HS-27A (cell line): ENCODE data around the gene EEF2.
"Not testable (repeated sequence)": the region's sequence is repeated elsewhere in the genome, so short reads cannot be mapped to it uniquely, and the experiment has no call there.

Experiments used
- DNase-seq: peaks from one replicate; pipeline ENCODE4 v3.0.0-alpha.2; 2012; ENCODE audit warnings: low read depth, missing footprints

The EEF2 gene

DNA sequence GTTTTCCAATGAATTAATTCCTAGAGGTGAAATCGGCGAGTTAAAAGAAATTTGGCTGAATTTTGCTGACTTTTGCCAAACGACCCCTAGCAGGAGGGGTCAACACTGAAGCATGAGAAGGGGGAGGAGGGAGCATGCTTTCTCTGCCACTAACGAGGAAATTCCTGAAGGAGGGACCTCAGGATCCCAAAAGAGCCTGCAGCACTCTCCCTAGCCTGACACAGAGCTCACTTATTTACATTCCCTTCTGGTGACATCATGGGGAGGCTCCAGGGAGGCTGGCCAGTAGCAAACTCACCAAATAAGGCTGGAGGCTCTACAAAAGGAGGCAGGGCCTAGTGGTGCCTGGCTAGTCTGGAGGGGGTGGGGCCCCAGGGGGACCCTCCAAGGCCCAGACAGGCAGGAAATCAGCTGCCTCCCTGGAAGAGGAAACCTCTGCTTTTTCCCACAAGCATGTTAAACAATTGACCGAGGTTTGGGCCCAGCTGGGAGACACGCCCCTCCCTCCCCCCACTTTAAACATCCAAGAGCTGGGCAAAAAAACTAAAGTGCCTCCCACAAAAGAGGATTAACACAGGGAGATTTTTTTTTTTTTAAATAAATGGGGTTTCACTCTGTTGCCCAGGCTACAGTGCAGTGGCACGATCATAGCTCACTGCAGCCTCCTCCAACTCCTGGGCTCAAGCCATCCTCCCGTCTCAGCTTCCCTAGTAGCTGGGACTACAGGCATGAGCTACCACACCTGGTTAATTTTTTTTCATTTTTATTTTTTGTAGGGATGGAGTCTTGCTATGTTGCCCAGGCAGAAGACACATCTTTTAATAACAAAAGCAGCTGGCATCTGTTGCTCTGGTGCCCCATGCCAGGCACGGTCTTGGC is 16.5 kb downstream of the EEF2 start:
- DNase-seq, result peak; percentile 97

DNA sequence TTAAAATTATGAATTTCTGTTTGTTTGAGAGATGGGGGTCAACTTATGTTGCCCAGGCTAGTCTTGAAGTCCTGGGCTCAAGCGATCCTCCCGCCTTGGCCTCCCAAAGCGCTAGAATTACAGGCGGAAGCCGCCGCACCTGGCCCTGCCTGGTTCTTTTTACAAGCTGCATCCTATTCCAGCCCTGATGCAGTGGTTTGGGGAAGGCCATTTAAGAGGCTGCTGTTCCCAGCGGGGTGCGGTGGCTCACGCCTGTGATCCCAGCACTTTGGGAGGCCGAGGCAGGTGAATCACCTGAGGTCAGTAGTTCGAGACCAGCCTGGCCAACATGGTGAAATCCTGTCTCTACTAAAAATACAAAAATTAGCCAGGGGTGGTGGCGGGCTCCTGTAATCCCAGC is 17.3 kb downstream of the EEF2 start:
- not testable (repeated sequence) for DNase-seq

GRCh38 chr19:3966051-3967017 is 18.9 kb downstream of the EEF2 start:
- DNase-seq, result no peak

DNA sequence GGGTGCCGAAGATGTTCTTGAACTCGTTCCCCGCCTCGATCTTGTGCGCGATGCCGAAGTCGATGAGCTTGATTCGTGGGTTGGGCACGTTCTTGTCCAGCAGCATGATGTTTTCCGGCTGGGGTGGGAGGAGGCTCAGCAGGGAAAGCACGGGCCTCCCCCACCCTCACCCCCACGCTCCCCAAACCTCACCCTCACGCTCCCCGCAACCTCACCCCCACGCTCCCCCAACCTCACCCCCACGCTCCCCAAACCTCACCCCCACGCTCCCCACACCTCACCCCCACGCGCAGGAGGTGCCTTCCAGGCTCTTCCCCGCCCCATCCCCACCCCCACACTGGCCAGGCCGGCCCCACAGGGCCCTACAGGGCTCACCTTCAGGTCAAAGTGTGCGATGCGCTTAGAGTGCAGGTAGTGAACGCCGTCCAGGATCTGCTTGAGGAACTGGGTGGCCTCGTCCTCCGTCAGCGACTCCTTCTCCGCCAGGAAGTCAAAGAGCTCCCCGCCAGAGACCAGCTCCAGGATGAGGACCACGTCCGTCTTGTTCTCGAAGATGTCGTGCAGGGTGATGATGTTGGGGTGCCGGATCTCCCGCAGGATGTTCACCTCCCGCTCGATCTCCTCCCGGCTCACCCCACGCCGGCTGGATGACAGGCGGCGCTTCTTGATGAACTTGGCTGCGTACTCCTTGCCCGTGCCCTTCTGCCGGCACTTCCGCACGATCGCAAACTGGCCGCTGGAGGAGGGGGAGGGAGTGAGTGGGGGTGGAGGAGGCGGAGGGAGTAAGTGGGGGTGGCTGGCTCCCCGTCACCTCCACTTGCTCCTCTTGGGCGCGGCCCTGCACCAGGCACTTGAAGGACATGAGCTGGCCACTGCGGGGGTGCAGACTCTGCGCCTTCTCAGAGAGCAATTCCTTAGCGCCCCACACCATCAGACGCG is 20.7 kb downstream of the EEF2 start:
- no peak for DNase-seq

- DNase-seq, result no peak
These were observed 21.6 kb downstream of the EEF2 start for GRCh38 chr19:3963458-3964255.

DNA sequence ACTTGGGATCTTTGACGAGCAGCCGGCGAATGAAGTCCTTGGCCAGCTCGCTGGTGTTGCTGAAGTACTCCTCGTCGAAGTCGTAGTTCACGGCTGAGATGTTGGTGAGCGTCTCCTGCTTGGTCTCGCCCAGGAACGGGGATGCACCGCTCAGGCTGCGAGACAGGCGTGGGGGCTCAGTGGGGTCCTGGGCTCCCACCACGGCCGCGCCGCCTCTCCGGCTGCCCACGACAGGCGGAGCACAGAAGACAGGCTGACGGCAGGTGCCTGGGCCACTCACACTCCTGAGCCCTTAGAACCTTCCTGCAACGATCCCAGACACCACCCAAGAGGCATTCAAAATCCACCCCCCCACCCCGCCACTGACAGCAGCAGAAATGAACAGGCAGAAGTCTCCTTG is 24.3 kb downstream of the EEF2 start:
- DNase-seq, result no peak

DNA sequence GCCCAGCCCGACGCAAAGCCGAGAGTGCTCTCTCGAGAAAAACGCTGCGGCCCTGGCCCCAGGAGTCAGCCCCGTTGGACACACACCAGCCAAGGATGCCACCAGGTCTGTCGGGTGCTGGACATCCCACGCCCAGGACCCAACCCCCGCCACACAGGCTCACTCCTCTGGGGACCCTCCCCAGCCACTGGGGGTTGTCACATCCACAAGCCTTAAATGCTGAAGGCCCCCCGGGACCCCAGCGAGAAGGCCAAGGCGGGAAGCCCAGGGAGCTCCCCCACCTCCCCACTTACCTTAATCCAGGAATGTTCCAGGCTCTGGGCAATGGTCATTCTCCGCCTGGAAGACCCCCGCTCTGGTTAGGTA is 25.5 kb downstream of the EEF2 start:
- DNase-seq, result no peak

DNA sequence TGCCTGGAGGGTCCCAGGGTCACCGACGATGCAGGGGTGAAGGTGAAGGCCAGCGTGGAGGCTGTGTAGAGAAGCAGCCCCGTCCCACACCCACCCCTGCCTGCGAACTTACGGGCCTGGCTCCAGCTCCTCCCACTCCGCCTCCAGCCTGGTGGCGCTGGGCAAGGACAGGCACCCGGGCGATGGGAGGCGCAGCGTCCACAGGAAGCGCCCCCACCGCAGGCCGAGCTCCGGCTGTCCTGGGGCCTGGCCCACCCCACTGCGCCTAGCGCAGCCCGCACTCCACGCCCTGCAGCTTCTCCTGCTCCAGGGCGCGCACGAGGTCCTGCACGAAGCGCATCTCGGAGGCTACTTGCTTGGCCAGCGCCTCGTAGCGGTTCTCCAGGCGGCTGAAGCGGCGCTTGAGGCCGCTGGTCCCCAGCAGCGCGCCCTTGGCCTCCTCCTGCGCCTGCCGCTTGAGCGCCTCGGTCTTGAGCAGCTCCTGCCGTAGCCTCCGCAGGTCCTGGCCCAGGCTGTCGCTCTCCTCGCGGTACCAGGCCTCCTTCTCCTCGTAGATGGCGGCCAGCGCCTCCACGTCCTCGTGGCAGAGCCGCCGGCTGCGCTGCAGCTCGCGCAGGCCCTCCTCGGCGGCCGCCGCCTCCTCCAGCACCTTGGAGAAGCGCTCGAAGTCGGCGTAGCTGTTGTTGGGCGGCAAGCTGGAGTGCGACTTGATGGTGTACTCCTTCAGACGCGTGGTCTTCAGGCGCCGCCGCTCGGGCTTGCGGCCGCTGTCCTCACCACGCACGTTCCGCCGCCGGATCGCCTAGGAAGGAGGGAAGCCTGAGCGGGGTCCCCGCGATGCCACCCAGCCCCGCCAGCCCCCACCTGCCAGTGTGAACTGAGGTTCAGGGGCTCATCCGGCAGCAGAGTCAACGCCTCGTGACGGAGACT is 26.2 kb downstream of the EEF2 start:
- DNase-seq, result no peak

DNA sequence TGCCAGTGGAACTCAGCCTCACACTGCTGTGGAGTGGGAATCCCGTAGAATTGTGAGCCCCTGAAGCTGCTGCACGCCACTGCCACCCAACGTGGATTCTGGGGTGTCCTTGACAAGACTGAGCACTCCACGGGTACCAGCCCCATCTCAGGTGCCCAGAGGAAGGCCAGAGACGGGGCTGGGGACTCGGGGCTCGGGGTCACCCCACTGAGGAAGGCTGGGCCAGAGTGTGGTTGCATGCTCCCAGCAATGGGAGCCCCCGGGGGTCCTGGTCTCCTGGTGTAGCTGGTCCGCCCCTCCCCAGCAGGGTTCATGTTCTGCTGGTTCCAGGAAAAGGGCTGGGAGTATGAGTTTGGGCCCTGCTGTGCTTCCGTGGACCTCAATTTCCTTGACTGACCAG is 29.6 kb downstream of the EEF2 start:
- no peak for DNase-seq

DNA sequence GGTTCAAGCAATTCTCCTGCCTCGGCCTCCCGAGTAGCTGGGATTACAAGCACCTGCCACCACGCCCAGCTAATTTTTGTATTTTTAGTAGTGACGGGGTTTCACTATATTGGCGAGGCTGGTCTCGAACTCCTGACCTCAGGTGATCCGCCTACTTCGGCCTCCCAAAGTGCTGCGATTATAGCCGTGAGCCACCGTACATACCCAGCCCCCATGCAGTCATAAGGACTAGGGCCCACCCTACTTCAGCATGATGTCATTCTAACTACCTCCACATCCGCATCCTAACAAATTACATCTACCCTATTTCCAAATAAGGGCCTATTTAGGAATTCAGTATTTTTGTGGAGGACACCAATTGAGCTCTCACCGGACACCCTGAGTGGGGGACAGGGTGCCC is 30.0 kb downstream of the EEF2 start:
- DNase-seq, result not testable (repeated sequence)

GRCh38 chr19:3954107-3954506 is 31.2 kb downstream of the EEF2 start:
- no peak for DNase-seq

DNA sequence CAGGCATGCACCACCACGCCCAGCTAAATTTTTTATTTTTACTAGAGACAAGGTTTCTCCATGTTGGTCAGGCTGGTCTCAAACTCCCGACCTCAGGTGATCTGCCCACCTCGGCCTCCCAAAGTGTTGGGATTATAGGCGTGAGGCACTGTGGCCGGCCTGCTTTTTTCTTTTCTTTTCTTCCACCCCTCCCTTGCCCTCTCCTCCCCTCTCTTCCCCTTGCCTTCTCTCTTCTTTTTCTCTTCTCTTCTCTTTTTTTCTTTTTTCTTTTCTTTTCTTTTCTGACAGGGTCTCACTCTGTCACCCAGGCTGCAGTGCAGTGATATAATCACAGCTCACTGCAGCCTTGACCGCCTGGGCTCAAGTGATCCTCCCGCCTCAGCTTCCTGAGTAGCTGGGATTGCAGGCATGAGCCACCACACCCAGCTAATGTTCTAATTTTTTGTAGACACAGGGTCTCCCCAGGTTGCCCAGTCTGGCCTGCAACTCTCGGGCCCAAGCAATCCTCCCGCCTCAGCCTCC is 32.4 kb downstream of the EEF2 start:
- DNase-seq, result not testable (repeated sequence)

DNA sequence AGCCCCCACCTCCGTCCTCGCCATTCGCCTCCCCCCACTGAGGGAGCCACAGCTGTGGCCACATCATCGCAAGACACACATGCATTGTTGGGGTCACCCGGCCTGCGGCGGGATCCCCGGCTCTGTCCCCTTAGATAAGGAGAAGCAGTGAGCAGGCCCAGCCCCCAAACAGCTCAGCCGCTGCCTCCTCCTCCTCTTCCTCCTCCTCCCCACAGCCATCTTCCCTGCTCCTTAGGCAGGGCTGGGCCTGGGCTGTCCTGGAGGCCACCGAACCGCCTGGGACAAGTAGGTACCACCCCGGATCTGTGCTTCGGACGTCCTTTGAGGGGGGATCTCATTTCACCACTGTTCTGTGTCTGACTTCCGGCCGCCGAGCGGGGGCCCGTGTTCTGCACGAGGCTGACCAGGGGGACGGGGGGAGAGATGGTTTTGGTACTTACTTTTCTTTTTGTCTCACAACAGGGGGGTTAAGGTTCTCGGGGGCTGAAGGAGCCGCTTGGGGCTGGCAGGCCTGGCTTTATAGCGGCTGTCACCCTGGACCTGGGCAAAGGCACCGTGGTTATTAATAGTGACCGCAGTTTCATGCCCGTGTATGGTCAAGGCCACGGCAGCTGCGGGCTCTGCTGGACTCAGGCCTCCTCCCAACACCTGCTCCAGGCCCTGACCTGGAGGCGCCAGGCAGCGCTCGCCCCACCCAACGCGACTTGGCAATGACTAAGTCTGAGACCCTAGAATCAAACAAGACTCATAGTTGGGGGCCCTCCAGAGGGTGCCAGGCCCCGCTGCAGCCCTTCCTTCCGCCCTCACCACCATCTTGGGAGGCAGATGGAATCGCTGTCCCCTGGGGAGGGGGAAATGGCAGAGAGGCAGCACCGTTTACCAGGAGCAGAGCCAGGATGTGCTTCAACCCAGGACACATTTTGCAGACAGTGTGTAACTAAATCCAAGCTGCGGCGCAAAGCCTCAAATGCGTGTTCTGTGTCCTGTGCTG is 34.1 kb downstream of the EEF2 start:
- DNase-seq, result no peak

DNA sequence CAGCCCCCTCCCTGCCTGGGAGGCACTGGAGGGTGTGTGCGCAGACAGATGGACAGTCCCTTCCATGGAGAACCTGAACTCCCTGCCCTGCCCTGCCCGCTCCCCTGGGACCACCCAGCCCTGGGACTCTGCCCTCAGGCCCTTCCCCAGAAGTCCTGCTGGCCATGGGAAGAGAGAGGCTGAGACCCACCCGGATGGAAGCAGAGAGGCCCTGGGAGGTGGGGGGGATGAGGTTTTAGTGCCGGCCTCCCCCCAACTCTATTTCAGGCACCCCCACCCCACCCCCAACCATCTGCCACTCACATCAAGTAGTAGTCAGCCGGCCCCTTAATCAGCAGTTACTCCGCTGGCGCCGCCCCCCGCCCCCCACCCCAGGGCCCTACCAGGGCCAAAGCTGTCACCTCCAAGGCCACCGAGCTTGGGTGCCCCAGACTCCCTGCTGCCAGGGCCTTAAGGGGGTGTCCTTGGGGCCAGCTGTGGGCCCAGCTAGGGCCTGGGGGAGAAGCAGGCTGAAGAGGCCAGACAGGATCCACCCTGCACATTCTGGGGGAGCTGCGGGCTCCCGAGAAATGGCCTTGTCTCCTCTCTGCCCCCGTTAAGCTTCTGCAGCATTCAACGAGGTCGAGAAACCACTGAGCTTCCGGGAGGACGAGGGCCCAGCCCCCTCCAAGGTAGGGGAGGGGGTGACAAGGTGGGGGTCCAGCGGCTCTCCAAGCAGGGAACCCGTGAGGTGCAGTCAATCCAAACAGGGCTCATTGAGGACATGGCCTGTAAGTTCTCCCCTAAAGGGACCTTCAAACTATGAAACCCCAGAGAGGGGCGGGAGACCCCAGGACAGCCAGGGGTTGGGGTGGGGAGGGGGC is 35.0 kb downstream of the EEF2 start:
- DNase-seq, result no peak

DNA sequence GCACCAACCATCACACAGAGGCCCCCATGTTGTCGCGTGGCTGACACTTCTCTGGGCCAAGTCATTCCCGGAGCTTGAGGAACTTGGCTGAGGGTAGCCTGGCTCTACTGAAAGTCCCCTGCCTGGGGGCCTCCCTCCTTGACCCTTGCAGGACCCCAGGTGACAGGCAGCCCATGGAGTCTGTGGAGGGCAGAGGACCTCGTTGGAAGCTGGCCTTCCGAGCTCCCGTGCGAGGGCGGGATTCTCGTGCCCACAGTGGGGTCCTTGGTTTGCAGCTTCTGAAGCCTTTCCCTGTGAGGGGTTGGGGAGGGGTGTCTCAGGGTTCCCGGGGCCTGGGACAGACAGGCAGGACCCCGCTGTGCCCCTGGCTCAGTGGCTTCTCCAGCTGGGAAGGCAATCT is 36.0 kb downstream of the EEF2 start:
- no peak for DNase-seq

GRCh38 chr19:3947316-3947933 is 37.8 kb downstream of the EEF2 start:
- DNase-seq, result not testable (repeated sequence)

DNA sequence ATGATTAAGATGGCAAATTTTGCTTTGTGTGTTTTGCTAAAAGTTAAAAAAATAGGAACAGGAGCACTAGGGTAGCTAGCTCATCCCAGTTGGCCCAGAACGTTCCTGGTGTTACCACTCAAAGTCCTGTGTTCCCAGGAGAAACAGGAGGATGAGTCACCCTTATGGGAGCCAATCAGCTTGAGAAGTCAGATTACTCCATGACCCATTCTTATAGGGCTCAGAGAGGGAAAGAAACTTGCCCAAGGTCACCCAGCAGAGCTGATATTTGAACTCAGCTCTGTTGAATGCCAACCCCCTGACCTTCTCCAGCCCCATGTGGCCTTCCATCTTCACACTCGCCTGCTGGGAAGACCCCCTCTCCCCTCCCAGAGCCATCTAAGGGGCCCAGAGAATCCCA is 39.4 kb downstream of the EEF2 start:
- DNase-seq, result no peak
